Upper lobe of left lung (tissue), 4 donors: ENCODE measurements around the gene ETFRF1.

Experiments
- EP300 ChIP-seq, 4 donors: sonication (generic); formaldehyde crosslinking; IDR thresholded peaks; one replicate each; pipeline ENCODE4 v1.5.1; 2017; ENCODE audit warnings: antibody characterized with exemption in 4 of 4, control low read depth in 2 of 4
- POLR2A ChIP-seq, 4 donors: fragments of 450-650 bp; IDR thresholded peaks; one replicate each; pipeline ENCODE4 v1.5.1; 2016 to 2017; ENCODE audit warnings: antibody characterized with exemption in 4 of 4, mild to moderate bottlenecking in 2 of 4
- TF ChIP-seq, protein P1 (sequence below), 6 experiments: fragments of 450-650 bp in 4 of 6; fragments of 200-600 bp in 2 of 6; sonication (generic) in 2 of 6; IDR thresholded peaks; one replicate each; pipeline ENCODE4 v1.5.1; 2016 to 2019; ENCODE audit warnings: antibody characterized with exemption in 6 of 6

DNA sequence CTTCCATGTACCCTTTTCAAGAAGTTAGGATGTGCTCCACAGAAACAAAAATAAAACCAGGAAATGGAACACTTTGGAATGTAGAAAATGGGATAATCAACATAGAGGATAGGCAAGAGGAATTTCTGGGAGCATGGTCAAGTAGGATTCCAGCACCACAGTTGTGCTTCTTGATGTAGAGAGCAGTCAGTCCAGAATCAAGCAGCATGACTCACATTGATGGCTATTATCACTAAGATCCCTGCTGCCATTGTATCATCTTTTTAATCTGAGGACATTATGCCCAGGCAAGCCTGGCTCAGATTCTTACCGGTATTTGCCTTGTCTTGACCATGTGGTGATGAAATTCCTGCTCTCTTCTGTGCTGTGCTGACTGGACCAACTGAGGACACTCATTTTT lies 5.7 kb downstream of the ETFRF1 start:
- TF ChIP-seq POLR2A (IDR thresholded peaks at IDR 0.05): no peak
- TF ChIP-seq, protein P1, sequence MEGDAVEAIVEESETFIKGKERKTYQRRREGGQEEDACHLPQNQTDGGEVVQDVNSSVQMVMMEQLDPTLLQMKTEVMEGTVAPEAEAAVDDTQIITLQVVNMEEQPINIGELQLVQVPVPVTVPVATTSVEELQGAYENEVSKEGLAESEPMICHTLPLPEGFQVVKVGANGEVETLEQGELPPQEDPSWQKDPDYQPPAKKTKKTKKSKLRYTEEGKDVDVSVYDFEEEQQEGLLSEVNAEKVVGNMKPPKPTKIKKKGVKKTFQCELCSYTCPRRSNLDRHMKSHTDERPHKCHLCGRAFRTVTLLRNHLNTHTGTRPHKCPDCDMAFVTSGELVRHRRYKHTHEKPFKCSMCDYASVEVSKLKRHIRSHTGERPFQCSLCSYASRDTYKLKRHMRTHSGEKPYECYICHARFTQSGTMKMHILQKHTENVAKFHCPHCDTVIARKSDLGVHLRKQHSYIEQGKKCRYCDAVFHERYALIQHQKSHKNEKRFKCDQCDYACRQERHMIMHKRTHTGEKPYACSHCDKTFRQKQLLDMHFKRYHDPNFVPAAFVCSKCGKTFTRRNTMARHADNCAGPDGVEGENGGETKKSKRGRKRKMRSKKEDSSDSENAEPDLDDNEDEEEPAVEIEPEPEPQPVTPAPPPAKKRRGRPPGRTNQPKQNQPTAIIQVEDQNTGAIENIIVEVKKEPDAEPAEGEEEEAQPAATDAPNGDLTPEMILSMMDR (IDR thresholded peaks at IDR 0.05): no peak
- no peak for TF ChIP-seq EP300 (IDR thresholded peaks at IDR 0.05)
